HS-5 (cell line): Measurements from ENCODE around the gene KRTAP12-1.
"Not testable (repeated sequence)": the region's sequence is repeated elsewhere in the genome, so short reads cannot be mapped to it uniquely, and the experiment has no call there.

Experiments used
- DNase-seq: peaks from one replicate; pipeline ENCODE4 v3.0.0-alpha.2; 2012; ENCODE audit warnings: low read depth

KRTAP12-1 gene

DNA sequence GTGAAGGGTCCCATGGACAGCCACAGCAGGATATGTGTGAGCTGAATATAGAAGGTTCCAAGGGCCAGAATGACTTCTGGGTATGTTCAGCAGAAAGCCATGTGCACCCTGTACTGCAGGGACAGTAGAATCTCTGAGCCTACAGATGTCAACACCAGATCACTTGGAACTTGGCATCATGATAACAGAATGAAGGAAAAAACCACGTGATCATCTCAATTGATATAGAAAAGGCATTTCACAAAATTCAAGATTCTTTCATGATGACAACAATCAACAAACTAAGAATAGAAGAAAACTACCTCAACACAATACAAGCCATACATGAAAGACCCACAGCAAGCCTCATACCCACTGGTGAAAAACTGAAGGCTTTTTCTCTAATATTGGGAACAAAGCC lies 14.4 kb downstream of the KRTAP12-1 start:
- DNase-seq, result no peak

DNA sequence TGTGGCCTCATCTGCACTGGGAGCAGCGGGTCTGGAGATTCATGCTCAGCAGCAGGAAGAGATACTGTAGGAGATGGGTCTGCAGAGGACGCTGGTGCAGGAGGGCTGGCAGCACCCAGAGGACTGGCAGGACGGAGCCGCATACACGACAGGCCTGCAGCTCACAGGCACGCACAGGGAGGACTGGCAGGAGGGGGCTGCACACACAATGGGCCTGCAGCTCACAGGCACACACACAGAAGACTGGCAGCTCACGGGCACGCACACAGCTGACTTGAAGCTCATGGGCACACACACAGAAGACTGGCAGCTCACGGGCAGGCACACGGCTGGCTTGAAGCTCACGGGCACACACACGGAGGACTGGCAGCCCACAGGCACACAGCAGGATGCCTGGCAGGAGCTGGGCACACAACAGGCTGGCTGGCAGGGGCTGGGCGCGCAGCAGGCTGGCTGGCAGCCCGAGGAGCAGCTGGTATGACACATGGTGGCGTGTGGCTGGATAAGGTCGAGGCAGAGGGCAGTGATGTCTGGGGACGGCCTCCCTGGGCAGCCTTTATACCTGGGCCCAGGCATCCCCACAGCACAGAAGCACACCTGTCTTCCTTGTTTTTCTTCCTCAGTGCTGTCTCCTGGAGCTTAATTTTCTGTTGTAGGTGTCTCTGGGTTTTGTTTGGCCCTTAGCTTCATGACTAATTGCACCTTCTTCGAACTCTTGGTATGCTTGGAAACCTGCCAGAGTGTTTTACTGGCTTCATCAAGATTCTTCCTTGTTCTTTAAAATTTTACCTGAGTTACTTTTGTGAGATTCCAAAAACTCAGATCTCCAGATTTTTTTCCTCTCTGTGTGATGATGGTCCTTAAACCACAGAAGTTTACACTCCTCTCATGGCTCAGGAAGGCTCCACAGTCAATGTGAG lies 15.3 kb downstream of the KRTAP12-1 start, which contains the start of gene KRTAP12-2:
KRTAP12-2 (minus strand) TSS at position 527 of the 920 bp plus-strand sequence; CDS start at position 486, 41 bp downstream.
- no peak for DNase-seq

DNA sequence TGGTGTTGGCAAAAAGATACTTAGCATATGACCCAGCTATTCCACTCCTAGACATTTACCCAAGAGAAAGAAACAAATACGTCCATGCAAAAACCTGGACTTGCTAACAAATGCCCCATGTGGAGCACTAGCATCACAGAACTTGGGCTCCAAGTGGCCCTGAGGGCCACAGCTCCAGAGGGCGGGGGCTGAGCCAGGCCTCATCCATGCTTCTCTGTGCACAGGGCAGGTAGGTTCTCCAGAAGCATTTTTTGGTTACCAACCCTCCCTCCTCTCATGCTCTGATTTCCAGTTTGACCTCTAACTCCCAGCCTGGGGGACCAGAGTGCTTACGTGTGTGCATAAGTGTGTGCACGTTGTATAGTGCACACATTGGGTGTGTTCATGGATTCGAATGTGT lies 17.3 kb downstream of the KRTAP12-1 start:
- DNase-seq, result no peak

DNA sequence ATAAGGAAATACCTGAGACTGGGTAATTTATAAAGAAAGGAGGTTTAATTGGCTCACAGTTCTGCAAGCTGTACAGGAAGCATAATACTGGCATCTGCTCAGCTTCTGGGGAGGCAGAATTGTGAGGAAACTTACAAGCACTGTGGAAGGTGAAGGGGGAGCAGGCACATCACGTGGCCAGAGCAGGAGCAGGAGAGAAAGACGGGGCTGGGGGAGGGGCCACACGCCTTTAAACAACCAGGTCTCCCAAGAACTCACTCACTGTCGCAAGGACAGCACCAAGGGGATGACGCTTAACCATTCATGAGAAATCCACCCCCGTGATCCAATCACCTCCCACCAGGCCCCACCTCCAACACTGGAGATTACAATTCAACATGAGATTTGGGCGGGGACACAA lies 20.4 kb downstream of the KRTAP12-1 start:
- DNase-seq, result not testable (repeated sequence)

DNA sequence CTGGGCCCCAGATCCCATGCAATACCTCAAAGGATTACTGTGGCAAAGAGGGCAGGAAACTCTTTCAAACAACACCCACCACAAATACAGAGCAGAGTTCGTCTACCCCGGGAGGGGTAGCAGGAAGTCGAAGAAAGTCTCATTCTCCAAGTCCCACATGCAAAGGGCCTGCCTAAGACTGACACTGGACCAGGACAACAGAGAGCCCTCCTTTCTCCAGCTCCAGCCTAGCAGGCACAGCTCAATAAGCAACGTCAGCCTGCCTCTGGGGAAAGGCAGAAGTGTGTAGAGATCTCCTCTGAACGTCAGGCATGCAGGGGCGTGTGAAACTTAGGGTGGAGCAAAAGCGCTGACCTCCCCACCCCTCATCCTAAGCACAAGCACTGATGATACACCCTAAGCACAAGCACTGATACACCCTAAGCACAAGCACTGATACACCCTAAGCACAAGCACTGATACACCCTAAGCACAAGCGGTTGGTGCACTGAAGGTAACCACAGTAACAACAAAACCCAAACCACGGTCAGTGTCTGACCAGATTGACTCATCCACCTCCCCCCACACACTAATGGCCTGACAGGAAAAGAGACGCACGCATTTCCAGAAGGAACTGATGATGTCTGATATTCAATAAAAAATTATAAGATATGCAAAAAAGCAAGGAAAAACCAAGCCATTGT lies 22.9 kb downstream of the KRTAP12-1 start:
- DNase-seq, result no peak

DNA sequence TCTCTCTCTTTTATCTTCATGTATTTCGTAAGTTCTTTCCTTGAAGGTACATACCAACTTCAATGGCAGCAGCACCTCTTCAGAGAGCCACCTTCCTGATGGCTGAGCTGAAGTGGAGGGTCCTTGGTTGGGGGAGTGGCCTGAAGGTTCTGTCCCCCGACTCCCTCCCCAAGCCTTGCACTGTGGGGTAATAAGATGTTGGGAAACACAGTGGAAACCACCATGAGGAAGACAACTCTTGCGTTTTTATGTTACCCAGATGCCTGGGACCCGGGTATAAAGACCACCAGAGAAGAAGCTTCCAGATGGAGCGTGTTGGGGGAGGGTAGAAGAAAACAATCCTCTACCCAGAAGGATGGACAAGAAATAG lies 23.4 kb downstream of the KRTAP12-1 start:
- DNase-seq, result no peak

DNA sequence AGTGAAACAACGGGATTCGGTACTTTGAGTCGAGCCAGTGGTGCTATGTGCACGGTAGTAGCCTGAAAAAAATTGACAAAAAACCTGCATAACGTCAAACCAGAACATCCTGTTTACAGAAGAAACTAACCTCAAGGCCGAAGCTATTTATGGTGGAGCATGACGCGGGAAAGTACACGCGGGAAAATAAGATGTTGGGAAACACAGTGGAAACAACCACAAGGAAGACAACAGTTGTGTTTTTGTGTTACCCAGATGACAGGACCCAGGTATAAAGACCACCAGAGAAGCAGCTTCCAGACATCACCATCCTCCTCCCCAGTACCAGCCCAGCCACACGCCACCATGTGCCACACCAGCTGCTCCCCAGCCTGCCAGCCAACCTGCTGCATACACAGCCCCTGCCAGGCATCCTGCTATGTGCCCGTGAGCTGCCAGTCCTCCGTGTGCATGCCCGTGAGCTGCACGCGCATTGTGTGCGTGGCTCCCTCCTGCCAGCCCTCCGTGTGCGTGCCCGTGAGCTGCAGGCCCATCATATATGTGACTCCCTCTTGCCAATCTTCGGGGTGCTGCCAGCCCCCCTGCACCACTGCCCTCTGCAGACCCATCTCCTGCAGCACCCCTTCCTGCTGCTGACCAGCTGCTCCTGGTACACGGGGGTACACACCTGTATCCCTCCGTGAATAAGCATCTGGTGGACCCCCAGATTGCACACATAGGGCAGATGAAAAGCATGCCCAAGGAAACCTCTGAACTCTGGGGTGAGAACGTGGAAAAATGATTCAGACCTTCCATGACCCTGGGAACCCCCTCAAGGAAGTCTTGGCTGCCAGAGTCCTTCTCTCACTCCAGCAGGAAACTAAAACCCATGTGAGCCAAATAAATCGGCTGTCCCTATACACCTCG lies 24.1 kb downstream of the KRTAP12-1 start, which contains the start of gene KRTAP12-3:
KRTAP12-3 (plus strand) TSS at position 298 of the 906 bp plus-strand sequence; CDS start at position 346, 48 bp downstream.
- DNase-seq, result no peak

DNA sequence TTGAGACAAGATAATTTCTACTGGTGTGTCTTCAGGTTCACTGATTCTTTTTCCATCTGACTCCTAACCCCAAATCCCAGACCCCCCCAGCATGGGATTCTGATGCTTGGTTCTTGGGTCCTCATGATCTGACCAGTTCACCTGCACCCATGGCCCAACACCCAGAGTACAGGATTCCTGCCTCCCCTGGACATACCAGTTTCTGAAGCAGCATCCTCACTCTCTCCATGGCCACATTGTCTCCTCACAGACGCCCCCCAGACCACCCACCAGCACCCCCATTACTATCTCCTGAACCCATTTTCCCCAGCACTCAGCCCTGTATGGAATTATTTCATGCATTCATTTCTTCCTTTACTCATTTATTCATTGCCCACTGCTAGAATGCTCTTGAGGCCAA lies 25.1 kb downstream of the KRTAP12-1 start:
- DNase-seq, result no peak

DNA sequence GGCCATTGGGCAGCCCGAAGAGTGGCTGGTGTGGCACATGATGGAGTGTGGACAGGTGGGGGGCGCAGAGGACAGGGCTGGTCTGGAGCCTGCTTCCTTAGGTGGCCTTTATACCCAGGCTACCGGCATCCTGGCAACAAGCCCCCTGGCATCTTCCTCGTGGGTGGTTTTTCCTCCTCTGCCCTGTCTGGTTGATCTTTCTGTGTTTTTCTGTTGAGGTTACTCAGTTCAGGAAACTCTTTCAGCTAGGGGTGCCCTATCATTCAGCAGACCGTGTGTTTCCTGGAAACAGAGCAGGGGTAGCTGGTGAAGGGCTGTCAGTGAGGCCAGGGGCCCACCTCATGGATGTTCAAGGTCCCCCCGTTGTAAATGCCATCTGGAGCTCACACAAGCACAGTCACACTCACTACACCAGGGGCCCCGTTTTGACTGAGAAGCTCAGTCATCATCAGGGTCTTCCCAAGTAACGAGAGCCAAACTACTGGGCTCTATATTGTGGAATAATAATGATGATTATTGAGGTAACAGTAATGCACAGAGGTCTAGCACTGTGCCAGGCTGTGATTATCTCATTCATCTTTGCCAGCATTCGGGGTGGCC lies 27.3 kb downstream of the KRTAP12-1 start, which contains the start of gene KRTAP12-4:
KRTAP12-4 (minus strand) TSS at position 84 of the 600 bp plus-strand sequence; CDS start at position 39, 45 bp downstream.
- no peak for DNase-seq

DNA sequence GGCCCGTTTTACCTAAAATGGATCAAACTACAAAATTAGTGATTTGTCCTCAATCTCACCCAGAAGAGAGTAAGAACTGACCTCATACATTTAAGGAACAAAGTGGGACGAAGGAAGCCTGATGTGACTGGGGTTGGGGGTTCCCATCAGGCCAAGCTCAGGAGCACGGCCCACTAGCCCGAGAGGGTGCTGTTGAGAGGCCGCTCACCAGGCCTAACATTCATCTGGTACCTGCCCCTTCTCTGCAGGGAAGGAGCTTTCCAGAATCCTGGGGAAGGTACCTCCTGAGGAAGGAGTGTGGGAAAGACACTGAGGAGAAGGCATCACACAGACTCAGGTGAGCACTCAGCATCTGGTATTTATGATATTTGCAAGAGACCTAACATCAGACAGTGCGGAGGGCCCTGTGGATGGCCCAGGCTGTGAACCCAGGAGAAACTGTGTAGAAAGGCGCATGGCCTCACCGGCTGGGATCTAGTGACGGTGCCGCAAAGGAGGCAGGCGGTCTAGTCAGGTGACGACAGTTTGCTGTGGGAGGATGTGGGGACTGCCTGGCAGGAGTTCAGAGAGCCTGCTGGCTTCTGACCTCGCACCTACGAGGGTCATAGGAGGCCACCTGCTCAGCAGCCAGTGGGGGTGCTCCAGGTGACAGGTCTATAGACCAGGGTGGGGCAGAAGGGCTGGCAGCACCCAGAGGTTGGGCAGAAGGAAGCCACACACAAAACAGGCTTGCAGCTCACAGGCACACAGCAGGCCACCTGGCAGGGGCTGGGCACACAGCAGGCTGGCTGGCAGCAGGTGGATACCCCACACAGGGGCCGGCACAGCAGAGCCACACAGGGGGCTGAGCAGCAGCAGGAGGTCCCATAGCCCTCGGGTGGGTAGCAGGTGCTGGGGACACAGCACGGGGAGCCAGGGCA lies 28.0 kb downstream of the KRTAP12-1 start:
- no peak for DNase-seq

DNA sequence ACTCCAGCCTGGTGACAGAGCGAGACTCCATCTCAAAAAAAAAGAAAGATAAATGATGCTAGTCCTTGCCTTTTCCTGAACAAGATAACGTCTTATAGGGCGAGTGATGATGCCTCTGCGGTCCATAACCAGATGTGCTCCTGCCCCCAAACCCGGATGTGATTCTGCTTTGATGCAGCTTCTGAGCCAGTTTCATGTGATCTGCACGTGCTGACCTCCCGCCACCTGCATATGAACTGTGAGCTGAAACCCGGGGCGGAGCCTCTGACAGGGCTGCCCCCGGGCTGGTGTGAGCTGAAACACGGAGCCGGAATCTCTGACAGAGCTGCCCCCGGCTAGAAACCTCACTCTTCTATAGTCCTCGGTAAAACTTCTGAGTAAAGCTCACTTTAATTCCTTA lies 28.8 kb downstream of the KRTAP12-1 start:
- DNase-seq, result no peak

DNA sequence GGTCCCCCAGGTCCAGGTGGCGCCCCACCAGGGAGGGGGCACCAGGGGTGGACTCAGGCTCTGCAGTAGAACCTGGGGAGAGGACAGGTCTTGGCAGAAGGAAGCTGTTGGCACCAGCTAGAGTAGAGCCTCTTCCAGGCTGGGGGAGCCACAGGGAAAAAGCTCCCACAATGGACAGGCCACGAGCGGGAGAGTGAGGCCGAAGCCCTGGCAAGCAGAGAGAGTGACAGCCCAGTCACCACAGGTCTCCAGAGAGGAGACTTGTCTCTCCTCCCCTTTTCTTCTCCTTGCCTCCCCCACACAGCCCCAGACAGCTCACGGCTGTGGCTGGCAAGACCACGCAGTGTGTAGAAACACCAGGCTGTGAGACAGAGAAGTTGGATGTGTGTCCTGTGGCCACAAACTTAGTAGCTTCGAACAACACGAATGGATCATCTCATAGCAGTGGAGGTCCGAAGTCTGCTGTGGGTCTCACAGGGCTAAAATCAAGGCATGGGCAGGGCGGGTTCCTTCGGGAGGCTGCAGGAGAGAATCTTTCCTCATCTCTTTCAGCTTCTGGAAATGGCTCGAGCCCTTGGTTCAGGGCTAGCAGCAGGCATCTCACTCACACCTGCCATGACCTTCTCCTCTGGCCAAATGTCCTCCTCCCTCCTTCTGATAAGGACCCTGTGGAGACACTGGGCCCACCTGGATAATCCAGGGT lies 30.8 kb downstream of the KRTAP12-1 start:
- no peak for DNase-seq

DNA sequence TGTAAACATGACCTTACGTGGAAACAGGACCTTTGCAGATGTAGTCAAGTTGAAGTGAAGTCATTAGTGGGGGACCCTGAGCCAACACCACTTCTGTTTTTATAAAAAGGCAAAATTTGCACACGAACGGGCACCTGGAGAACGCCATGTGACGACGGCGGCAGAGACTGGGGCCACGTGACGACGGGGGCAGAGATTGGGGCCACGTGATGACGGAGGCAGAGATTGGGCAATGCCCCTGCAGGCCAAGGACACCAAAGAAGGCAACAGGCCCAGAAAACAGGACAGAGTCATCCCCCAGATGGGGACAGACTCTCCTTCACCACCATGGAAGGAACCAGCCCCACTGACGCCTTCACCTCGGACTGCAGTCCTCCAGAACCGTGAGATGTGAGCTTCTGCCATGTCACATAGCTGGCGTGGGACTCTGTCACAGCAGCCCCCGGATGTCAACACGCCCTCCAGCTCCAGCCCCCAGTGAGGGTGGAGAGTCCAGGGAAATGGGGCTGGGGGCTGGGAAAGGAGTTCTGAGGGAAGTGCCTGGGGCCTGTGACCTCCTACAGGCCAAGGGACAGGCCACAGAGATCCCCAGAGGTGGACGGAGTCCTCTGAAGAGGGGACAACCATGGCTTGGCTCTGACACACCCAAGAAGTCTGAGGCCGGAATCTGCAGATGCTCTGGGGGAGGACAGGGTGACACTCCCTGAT lies 31.5 kb downstream of the KRTAP12-1 start:
- no peak for DNase-seq

DNA sequence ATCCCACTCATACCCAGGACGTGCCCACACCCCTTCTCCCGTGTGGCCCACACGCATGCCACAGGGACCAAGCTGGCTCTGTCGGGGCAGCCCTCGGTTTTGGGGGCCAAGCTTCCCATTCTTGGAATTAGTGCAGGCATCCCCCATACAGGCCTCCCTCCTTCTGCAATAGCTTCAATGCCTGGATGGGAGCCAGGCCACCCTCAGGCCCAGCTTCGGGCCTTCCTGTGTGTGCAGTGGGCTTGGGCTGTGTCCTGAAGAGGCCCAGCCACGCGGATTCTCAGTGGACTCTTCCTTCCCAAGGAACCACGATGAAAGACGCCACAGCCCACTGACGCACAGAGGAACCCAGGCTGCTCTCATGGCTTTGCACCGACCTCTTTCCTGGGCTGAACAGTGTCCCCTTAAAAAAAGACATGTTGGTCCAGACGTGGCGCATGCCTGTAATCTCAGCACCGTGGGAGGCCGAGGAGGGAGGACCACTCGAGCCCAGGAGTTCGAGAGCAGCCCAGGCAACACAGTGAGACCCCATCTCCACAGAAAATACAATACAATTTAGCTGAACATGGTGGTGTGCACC lies 32.4 kb downstream of the KRTAP12-1 start:
- DNase-seq, result no peak

DNA sequence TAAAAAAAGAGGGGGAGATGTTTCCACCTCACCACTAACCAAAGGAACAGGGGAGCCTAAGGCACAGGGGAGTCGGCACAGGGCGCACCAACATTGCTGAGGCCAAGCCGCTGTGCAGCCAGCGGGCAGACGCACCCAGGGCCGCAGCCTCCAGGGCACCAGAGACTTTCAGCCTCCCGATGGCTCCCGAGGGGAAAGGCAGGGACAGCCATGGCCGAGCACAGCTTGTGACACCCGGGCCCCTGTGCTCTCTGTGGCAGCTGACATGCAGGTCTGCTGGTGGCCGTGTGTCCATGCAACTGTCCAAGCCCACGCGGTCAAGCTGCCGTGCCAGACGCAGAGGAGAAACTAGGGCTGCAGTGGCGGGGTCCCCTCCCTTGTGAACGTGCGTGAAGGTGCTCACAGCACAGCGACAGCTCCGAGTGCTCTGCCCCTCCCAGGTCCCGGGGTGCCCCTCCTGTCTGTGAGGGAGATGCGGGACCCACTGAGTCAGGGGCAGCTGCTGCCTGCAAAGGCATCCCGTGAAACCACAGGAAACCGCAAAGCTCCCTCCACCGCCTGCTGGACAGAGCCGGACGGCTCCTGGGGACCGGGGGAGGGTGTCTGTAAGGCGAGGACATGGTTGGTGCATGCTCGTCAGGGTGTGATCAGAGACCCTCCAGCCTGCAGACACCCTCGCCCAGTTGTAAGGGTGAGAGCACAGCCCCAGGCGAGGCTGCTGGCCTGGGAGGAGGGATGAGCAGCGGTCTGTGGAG lies 33.2 kb downstream of the KRTAP12-1 start:
- no peak for DNase-seq

DNA sequence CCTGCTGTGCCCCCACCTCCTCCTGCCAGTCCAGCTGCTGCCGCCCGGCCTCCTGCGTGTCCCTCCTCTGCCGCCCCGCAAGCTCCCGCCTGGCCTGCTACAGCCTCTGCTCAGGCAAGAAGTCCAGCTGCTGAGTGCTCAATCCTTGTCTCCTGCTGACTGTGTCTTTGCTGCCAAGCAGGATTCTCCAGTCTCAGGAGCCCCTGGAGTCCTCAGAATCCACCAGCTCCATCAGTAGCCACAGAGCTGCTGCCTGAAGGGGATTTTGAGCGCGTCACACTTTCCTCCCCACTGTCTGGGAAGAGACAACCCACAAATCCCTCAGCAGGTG lies 34.8 kb downstream of the KRTAP12-1 start:
- DNase-seq, result no peak

DNA sequence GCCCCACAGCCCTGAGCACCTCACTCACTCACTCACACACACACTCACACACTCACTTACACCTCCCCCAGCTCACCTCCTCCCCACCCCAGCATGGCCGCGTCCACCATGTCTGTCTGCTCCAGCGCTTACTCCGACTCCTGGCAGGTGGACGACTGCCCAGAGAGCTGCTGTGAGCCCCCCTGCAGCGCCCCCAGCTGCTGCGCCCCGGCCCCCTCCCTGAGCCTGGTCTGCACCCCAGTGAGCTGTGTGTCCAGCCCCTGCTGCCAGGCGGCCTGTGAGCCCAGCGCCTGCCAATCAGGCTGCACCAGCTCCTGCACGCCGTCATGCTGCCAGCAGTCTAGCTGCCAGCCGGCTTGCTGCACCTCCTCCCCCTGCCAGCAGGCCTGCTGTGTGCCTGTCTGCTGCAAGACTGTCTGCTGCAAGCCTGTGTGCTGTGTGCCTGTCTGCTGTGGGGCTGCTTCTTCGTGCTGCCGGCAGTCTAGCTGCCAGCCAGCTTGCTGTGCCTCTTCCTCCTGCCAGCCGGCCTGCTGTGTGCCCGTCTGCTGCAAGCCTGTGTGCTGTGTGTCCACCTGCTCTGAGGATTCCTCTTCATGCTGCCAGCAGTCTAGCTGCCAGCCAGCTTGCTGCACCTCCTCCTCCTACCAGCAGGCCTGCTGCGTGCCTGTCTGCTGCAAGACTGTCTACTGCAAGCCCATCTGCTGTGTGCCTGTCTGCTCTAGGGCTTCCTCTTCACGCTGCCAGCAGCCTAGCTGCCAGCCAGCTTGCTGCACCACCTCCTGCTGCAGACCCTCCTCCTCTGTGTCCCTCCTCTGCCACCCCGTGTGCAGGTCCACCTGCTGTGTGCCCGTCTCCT lies 35.4 kb downstream of the KRTAP12-1 start, which contains the start of gene KRTAP10-11:
KRTAP10-11 (plus strand) TSS at position 49 of the 856 bp plus-strand sequence; CDS start at position 94, 45 bp downstream.
- not testable (repeated sequence) for DNase-seq
